Erythroblast (primary cell): ENCODE data around the gene KRTCAP2.

Experiments
- GATA1 ChIP-seq: IDR thresholded peaks from 2 replicates; pipeline ENCODE4 v1.6.1; 2011; ENCODE audit warnings: low read depth, mild to moderate bottlenecking, control low read depth, low read length, moderate library complexity
- POLR2A ChIP-seq: IDR thresholded peaks from 2 replicates; pipeline ENCODE4 v1.6.1; 2011; ENCODE audit warnings: mild to moderate bottlenecking, low read length

GRCh38 chr1:155192346-155193274 is 19.5 kb upstream of the KRTCAP2 start:
- no peak for TF ChIP-seq POLR2A
- no peak for TF ChIP-seq GATA1
